HepG2 (cell line): ENCODE measurements around the gene SV2B. TPM values are rescaled to one million over a fixed set of nuclear protein-coding genes. Genes with fewer than 3 reads are reported as not detected.

Source experiments
- ATAC-seq: fragments of 200-7000 bp; cut with Tn5 transposase; 3 replicates; pipeline ENCODE4 v1.9.1; 2020; ENCODE audit warnings: mild to moderate bottlenecking, moderate library complexity
- BruUV-seq: library from RNA; stranded (reverse); fragments of 400-500 nt; replicated peaks from 2 replicates; lab custom pipeline; 2021; lab: Mats Ljungman, UMichigan
- CTCF ChIA-PET: fragments of 300-600 bp; formaldehyde crosslinking; extraction: SDS; loops from one replicate; lab custom pipeline; 2021; ENCODE audit warnings: low total read pairs, inconsistent platforms, low intra/inter-chr PET ratio; lab: Yijun Ruan, JAX
- POLR2A ChIA-PET: fragments of 350-600 bp; sonication (Branson Sonifier 250); formaldehyde crosslinking; loops from one replicate; lab custom pipeline; 2020; ENCODE audit warnings: antibody characterized with exemption, inconsistent platforms; lab: Yijun Ruan, JAX
- DNase-seq: peaks from one replicate; pipeline ENCODE4 v3.0.0-alpha.2; 2015; ENCODE audit warnings: low spot score
- FAIRE-seq: peaks from 3 replicates; lab custom pipeline; 2011; peaks lifted over from hg19 to GRCh38; lab: Jason Lieb, UNC
- H2AFZ ChIP-seq: one replicate; pipeline ENCODE4 v1.6.1; 2011; ENCODE audit warnings: low read length, inconsistent platforms
- H3K27ac ChIP-seq: fragments of 300-600 bp; 3 replicates; pipeline ENCODE4 v1.8.0; 2011; ENCODE audit warnings: mixed run types, mild to moderate bottlenecking, mixed read lengths, low read length, inconsistent platforms; ENCODE audit not compliant: insufficient read depth; ENCODE audit errors: extremely low read length
- H3K27me3 ChIP-seq, 2 experiments: fragments of 200-600 bp in 1 of 2; 2 replicates in 1 of 2; 3 replicates in 1 of 2; pipeline versions ENCODE4 v1.6.0 to v1.8.0; 2011; ENCODE audit warnings: low read length in 2 of 2, mild to moderate bottlenecking in 2 of 2, moderate library complexity in 2 of 2, inconsistent platforms in 1 of 2; ENCODE audit not compliant: insufficient read depth in 2 of 2, control insufficient read depth in 1 of 2
- H3K36me3 ChIP-seq, 2 experiments: fragments of 200-600 bp in 1 of 2; replicated peaks in 1 of 2; 2 replicates in 1 of 2; 3 replicates in 1 of 2; pipeline versions ENCODE4 v1.5.1 to v1.8.0; 2011; ENCODE audit warnings: low read length in 2 of 2, inconsistent platforms in 1 of 2; ENCODE audit not compliant: insufficient read depth in 2 of 2, control insufficient read depth in 1 of 2
- H3K4me1 ChIP-seq: 2 replicates; pipeline ENCODE4 v1.5.1; 2012; ENCODE audit warnings: low read length, inconsistent platforms; ENCODE audit not compliant: insufficient read depth
- H3K4me2 ChIP-seq: 2 replicates; pipeline ENCODE4 v1.6.0; 2011; ENCODE audit warnings: low read depth, low read length, inconsistent platforms
- H3K4me3 ChIP-seq, 3 experiments: fragments of 200-600 bp in 1 of 3; sonication (generic), shearing (Covaris generic) in 1 of 3; replicated peaks in 1 of 3; 2 replicates each; pipeline ENCODE4 v1.5.1; 2011 to 2016; ENCODE audit warnings: low read length in 3 of 3, inconsistent platforms in 2 of 3, low read depth in 2 of 3, mild to moderate bottlenecking in 2 of 3, control low read depth in 1 of 3, mixed read lengths in 1 of 3; ENCODE audit not compliant: insufficient read depth in 1 of 3
- H3K79me2 ChIP-seq: one replicate; pipeline ENCODE4 v1.6.1; 2011; ENCODE audit warnings: low read length, inconsistent platforms; ENCODE audit not compliant: insufficient read depth
- H3K9ac ChIP-seq: 2 replicates; pipeline ENCODE4 v1.6.0; 2011; ENCODE audit warnings: mild to moderate bottlenecking, low read depth, low read length, inconsistent platforms; ENCODE audit not compliant: insufficient read depth
- H3K9me3 ChIP-seq: 2 replicates; pipeline ENCODE4 v1.5.1; 2012; ENCODE audit warnings: mild to moderate bottlenecking, low read length
- H4K20me1 ChIP-seq: 2 replicates; pipeline ENCODE4 v1.6.0; 2011; ENCODE audit warnings: inconsistent platforms, mild to moderate bottlenecking, low read length, moderate library complexity; ENCODE audit not compliant: insufficient read depth
- CEBPG ChIP-seq: IDR thresholded peaks from 2 replicates; pipeline ENCODE4 v1.6.1; 2016
- HMG20B ChIP-seq: conservative IDR thresholded peaks from 2 replicates; pipeline ENCODE4 v1.6.1; 2016; ENCODE audit warnings: missing genetic modification reagents, missing compliant biosample characterization
- KLF15 ChIP-seq: sonication (generic); formaldehyde crosslinking; IDR thresholded peaks from 2 replicates; pipeline ENCODE4 v1.8.1; 2023; ENCODE audit warnings: borderline replicate concordance, mild to moderate bottlenecking, inconsistent platforms, missing genetic modification reagents, mixed read lengths
- NKX3-1 ChIP-seq: sonication (generic); formaldehyde crosslinking; IDR thresholded peaks from 2 replicates; pipeline ENCODE4 v1.5.0; 2020; ENCODE audit warnings: missing genetic modification reagents
- ZC3H4 ChIP-seq: sonication (generic); formaldehyde crosslinking; IDR thresholded peaks from 2 replicates; pipeline ENCODE4 v1.4.0; 2020; ENCODE audit warnings: missing genetic modification reagents, borderline replicate concordance
- WGBS: methylation state at CpG from one replicate; pipeline ENCODE4 v1.1.6; 2017; ENCODE audit warnings: low lambda C conversion rate; 5-methylcytosine and 5-hydroxymethylcytosine counted together
- in situ Hi-C: cut with HindIII; loops from 2 replicates; pipeline ENCODE4 v1.10.0; 2017; ENCODE audit warnings: low pct_unique_long_range_greater_than_20kb; ENCODE audit not compliant: extremely low pct_ligation_motif_present
- intact Hi-C: fragments of 100-400 bp; cut with micrococcal nuclease; formaldehyde crosslinking; loops from one replicate; pipeline ENCODE4 v1.10.0; 2022; ENCODE audit not compliant: unreplicated experiment
- polyA plus RNA-seq, 8 experiments: library from polyadenylated mRNA; depleted of rRNA in 3 of 8; stranded (reverse) in 7 of 8; unstranded in 1 of 8; fragments of >200 nt; fragmentation: Illumina TruSeq in 4 of 8; extraction: Trizol in 4 of 8; gene quantifications; 2 replicates each; pipeline versions ENCODE4 v1.2.1 to v1.2.3, GENCODE V29; 2011 to 2016; ENCODE audit warnings: low read depth in 4 of 8, missing spikeins in 1 of 8, mixed read lengths in 1 of 8; ENCODE audit not compliant: insufficient read depth in 1 of 8
- total RNA-seq, 5 experiments: library from RNA; depleted of rRNA; stranded (reverse); fragments of >200 nt; fragmentation: Illumina TruSeq; extraction: Trizol; gene quantifications; 2 replicates each; pipeline ENCODE4 v1.2.3, GENCODE V29; 2016; ENCODE audit warnings: low read depth in 1 of 5
- TF ChIP-seq, protein P1 (sequence below): IDR thresholded peaks from 2 replicates; pipeline ENCODE4 v1.6.1; 2016; ENCODE audit warnings: missing biosample characterization, missing genetic modification reagents, low read depth
- TF ChIP-seq, protein P2 (sequence below): sonication (generic); formaldehyde crosslinking; IDR thresholded peaks from 2 replicates; pipeline ENCODE4 v1.4.0; 2020; ENCODE audit warnings: missing genetic modification reagents
- TF ChIP-seq, protein P3 (sequence below): IDR thresholded peaks from 2 replicates; pipeline ENCODE4 v1.4.0; 2020; ENCODE audit warnings: mild to moderate bottlenecking, missing genetic modification reagents
- TF ChIP-seq, protein P4 (sequence below), 2 experiments: sonication (generic) in 1 of 2; formaldehyde crosslinking in 1 of 2; IDR thresholded peaks; 2 replicates each; pipeline versions ENCODE4 v1.4.0 to v1.6.1; 2018 to 2020; ENCODE audit warnings: missing genetic modification reagents in 2 of 2, borderline replicate concordance in 1 of 2, low read depth in 1 of 2, mild to moderate bottlenecking in 1 of 2, missing biosample characterization in 1 of 2
- TF ChIP-seq, protein P5 (sequence below), 2 experiments: sonication (generic) in 1 of 2; formaldehyde crosslinking in 1 of 2; IDR thresholded peaks; 2 replicates each; pipeline versions ENCODE4 v1.4.0 to v1.6.1; 2016 to 2020; ENCODE audit warnings: borderline replicate concordance in 1 of 2, low read depth in 1 of 2, mild to moderate bottlenecking in 1 of 2, missing genetic modification reagents in 1 of 2

The SV2B gene
- total and polyA plus RNA-seq, 2 of the 13 experiments (the other 11 are each of a cell fraction or from before 2014, with no cell fraction given), result not detected

DNA sequence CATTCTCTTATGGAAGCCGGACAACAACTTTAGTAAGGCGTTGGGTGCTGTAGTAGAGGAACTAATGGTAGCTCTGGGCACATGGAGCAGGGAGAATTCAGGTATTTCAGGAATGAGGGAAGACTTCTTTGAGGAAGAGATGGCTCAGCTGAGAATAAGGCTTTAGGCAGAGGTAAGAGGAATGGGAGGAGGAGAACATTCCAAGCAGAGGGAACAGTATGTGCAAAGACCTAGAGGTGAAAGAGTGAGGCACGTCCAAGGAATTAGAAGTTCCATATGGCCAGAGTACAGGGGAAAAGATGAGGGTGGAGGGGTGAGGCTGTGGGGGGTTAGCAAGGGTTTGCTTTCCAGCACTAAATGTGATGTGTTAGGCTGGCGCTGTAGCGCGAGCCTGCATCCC is 1.6 kb upstream of the SV2B start:
- DNase-seq, result no peak
- Histone ChIP-seq H3K27me3 (peaks cover 2 to 46% of the 10 kb centered on the region in 2 experiments; a peak in 4 of 5 replicates), H3K9ac (no peak overlapping the region), H3K79me2 (no peaks in the 10 kb centered on the region), H3K4me2 (no peak overlapping the region), H3K4me3 (no peak overlapping the region), H3K27ac (no peak overlapping the region), H3K4me1 (no peaks in the 10 kb centered on the region), H4K20me1 (no peaks in the 10 kb centered on the region), H2AFZ (no peak overlapping the region), H3K9me3 (no peaks in the 10 kb centered on the region), H3K36me3 (no peaks in the 10 kb centered on the region)
- 74% methylated on average over 6 of the region's 6 CpGs for WGBS
- no peak for FAIRE-seq
- CTCF ChIA-PET, result no interaction called here
- POLR2A ChIA-PET, result no interaction called here
- in situ Hi-C loops (no loop called here), intact Hi-C loops (no loop called here)
- ATAC-seq, result no peak
- BruUV-seq, result no TSS peak
- TF ChIP-seq, protein P1, sequence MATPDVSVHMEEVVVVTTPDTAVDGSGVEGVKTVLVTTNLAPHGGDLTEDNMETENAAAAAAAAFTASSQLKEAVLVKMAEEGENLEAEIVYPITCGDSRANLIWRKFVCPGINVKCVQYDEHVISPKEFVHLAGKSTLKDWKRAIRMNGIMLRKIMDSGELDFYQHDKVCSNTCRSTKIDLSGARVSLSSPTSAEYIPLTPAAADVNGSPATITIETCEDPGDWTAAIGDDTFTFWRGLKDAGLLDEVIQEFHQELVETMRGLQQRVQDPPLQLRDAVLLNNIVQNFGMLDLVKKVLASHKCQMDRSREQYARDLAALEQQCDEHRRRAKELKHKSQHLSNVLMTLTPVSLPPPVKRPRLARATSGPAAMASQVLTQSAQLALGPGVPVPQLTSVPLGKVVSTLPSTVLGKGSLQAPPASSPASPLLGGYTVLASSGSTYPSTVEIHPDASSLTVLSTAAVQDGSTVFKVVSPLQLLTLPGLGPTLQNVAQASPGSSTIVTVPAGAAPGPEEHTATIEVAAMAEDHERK (CRISPR knock-in tag), result no peak
- TF ChIP-seq, protein P2, sequence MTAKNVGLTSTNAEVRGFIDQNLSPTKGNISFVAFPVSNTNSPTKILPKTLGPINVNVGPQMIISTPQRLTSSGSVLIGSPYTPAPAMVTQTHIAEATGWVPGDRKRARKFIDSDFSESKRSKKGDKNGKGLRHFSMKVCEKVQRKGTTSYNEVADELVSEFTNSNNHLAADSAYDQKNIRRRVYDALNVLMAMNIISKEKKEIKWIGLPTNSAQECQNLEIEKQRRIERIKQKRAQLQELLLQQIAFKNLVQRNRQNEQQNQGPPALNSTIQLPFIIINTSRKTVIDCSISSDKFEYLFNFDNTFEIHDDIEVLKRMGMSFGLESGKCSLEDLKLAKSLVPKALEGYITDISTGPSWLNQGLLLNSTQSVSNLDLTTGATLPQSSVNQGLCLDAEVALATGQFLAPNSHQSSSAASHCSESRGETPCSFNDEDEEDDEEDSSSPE (CRISPR knock-in tag), result no peak
- TF ChIP-seq CEBPG (CRISPR knock-in tag), result no peak
- no peak for TF ChIP-seq HMG20B
- TF ChIP-seq KLF15 (CRISPR knock-in tag), result no peak
- TF ChIP-seq, protein P3, sequence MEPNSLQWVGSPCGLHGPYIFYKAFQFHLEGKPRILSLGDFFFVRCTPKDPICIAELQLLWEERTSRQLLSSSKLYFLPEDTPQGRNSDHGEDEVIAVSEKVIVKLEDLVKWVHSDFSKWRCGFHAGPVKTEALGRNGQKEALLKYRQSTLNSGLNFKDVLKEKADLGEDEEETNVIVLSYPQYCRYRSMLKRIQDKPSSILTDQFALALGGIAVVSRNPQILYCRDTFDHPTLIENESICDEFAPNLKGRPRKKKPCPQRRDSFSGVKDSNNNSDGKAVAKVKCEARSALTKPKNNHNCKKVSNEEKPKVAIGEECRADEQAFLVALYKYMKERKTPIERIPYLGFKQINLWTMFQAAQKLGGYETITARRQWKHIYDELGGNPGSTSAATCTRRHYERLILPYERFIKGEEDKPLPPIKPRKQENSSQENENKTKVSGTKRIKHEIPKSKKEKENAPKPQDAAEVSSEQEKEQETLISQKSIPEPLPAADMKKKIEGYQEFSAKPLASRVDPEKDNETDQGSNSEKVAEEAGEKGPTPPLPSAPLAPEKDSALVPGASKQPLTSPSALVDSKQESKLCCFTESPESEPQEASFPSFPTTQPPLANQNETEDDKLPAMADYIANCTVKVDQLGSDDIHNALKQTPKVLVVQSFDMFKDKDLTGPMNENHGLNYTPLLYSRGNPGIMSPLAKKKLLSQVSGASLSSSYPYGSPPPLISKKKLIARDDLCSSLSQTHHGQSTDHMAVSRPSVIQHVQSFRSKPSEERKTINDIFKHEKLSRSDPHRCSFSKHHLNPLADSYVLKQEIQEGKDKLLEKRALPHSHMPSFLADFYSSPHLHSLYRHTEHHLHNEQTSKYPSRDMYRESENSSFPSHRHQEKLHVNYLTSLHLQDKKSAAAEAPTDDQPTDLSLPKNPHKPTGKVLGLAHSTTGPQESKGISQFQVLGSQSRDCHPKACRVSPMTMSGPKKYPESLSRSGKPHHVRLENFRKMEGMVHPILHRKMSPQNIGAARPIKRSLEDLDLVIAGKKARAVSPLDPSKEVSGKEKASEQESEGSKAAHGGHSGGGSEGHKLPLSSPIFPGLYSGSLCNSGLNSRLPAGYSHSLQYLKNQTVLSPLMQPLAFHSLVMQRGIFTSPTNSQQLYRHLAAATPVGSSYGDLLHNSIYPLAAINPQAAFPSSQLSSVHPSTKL (CRISPR knock-in tag), result no peak
- no peak for TF ChIP-seq ZC3H4 (CRISPR knock-in tag)
- TF ChIP-seq, protein P4, sequence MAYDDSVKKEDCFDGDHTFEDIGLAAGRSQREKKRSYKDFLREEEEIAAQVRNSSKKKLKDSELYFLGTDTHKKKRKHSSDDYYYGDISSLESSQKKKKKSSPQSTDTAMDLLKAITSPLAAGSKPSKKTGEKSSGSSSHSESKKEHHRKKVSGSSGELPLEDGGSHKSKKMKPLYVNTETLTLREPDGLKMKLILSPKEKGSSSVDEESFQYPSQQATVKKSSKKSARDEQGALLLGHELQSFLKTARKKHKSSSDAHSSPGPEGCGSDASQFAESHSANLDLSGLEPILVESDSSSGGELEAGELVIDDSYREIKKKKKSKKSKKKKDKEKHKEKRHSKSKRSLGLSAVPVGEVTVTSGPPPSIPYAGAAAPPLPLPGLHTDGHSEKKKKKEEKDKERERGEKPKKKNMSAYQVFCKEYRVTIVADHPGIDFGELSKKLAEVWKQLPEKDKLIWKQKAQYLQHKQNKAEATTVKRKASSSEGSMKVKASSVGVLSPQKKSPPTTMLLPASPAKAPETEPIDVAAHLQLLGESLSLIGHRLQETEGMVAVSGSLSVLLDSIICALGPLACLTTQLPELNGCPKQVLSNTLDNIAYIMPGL (CRISPR knock-in tag; IDR thresholded peaks at IDR 0.05; ENCODE audit: borderline replicate concordance in 1 of 2, low read depth in 1 of 2), result no peak
- TF ChIP-seq, protein P5, sequence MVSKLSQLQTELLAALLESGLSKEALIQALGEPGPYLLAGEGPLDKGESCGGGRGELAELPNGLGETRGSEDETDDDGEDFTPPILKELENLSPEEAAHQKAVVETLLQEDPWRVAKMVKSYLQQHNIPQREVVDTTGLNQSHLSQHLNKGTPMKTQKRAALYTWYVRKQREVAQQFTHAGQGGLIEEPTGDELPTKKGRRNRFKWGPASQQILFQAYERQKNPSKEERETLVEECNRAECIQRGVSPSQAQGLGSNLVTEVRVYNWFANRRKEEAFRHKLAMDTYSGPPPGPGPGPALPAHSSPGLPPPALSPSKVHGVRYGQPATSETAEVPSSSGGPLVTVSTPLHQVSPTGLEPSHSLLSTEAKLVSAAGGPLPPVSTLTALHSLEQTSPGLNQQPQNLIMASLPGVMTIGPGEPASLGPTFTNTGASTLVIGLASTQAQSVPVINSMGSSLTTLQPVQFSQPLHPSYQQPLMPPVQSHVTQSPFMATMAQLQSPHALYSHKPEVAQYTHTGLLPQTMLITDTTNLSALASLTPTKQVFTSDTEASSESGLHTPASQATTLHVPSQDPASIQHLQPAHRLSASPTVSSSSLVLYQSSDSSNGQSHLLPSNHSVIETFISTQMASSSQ (IDR thresholded peaks at IDR 0.05; ENCODE audit: low read depth), result no peak
- TF ChIP-seq, protein P5 (CRISPR knock-in tag; IDR thresholded peaks at IDR 0.05; ENCODE audit: borderline replicate concordance), result no peak
- no peak for TF ChIP-seq NKX3-1 (CRISPR knock-in tag)
